Activated T-cell treated with anti-CD3 and anti-CD28 coated beads, Interleukin-2, amount 50 U/mL, for 4 hours (primary cell): ENCODE measurements around the gene AURKAIP1. TPM values are rescaled to one million over a fixed set of nuclear protein-coding genes. Genes with fewer than 3 reads are reported as not detected.

Experiments used
- ATAC-seq, 2 donors: fragments of 200-7000 bp; cut with Tn5 transposase; one replicate each; pipeline ENCODE4 v1.10.0; 2021
- DNase-seq: peaks from one replicate; pipeline ENCODE4 v3.0.0-alpha.2; 2020
- H3K27me3 Mint-ChIP-seq: one replicate; pipeline ENCODE4 v1.8.0; 2021; ENCODE audit warnings: low read depth, mixed read lengths
- H3K36me3 Mint-ChIP-seq: one replicate; pipeline ENCODE4 v1.8.0; 2022; ENCODE audit warnings: mixed read lengths; ENCODE audit not compliant: insufficient read depth
- H3K4me1 Mint-ChIP-seq: one replicate; pipeline ENCODE4 v1.8.0; 2021; ENCODE audit warnings: low read depth, mixed read lengths
- H3K4me3 Mint-ChIP-seq: one replicate; pipeline ENCODE4 v1.8.0; 2021; ENCODE audit warnings: mild to moderate bottlenecking, moderate library complexity, mixed read lengths
- H3K9me3 Mint-ChIP-seq: one replicate; pipeline ENCODE4 v1.8.0; 2021; ENCODE audit warnings: mixed read lengths
- total RNA-seq, 3 donors: library from RNA; stranded (reverse); gene quantifications; one replicate each; pipeline ENCODE4 v1.2.1, GENCODE V29; 2021

Gene AURKAIP1
- total RNA-seq, 3 donors from 2014 or later: 218 to 244 (median 220) TPM

GRCh38 chr1:1366699-1367066, 8.3 kb downstream of the AURKAIP1 start:
- no peaks in the 10 kb centered on the region for H3K9me3 Mint-ChIP-seq
- ATAC-seq (no peak), DNase-seq (no peak)
- H3K4me3 Mint-ChIP-seq: no peak overlapping the region
- H3K4me1 Mint-ChIP-seq: peaks cover 4% of the 10 kb centered on the region
- no peaks in the 10 kb centered on the region for H3K36me3 Mint-ChIP-seq
- H3K27me3 Mint-ChIP-seq: no peaks in the 10 kb centered on the region

DNA sequence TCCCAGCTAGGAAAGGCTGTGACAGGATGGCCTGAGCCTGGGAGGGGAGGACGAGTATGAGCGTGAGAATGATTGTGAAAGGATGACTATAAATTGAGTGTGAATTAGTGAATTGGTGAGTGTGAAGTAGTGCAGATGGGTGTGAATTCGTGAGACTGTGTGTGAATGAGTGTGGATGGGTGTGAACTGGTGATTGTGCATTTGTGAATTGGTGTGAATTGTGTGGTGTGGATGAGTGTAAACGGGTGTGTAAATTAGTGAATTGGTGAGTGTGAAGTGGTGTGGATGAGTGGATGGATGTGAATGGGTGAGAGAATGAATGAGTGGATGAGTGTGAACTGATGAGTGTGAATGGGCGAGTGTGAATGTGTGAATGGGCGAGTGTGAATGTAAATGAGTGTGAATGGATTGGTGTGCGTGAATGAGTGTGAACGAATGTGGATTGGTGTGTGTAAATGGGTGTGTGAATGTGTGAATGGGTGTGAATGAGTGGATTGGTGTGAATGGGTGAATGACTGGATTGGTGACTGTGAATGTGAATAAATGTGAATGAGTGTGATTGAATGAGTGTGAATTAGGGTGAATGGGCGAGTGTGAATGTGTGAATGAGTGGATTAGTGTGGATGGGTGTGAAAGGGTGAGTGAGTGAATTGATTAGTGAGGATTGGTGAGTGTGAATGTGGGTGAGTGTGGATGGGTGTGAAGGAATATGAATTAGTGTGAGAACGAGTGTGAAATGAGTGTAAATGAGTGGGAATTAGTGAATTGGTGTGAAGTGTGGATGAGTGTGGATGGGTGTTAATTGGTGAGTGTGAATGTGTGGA, 8.9 kb downstream of the AURKAIP1 start:
- no peak overlapping the region for H3K4me3 Mint-ChIP-seq
- no peaks in the 10 kb centered on the region for H3K9me3 Mint-ChIP-seq
- no peaks in the 10 kb centered on the region for H3K36me3 Mint-ChIP-seq
- peaks cover under 1% of the 10 kb centered on the region for H3K27me3 Mint-ChIP-seq
- DNase-seq: no peak
- no peak for ATAC-seq
- H3K4me1 Mint-ChIP-seq: peaks cover 4% of the 10 kb centered on the region

- Mint-ChIP-seq H3K9me3 (no peaks in the 10 kb centered on the region), H3K4me3 (no peak overlapping the region), H3K4me1 (peaks cover 2% of the 10 kb centered on the region), H3K36me3 (no peaks in the 10 kb centered on the region), H3K27me3 (peaks cover 5% of the 10 kb centered on the region)
- ATAC-seq (no peak), DNase-seq (no peak)
Measured at GRCh38 chr1:1364266-1364665, 10.7 kb downstream of the AURKAIP1 start.

DNA sequence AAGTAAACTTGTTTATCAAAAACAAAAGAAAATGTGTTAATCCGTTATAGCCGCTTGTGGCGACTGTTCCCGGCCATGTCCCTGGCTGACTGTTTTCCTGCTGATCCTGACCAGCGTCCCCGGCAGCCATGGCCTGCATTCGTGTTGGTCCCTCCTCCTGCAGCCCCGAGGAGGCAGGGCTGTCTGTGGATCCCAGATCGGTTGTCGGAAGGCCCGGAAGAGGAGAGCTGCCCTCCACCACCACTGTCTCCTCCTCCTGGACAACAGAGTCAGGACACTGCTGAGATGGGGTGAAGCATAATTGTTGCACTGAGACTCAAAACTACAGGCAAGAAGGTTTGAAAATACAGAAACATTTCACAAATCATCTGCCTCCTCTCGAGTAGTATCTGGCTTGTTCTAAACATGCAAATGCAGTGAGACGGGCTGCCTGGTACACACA, 13.0 kb downstream of the AURKAIP1 start:
- Mint-ChIP-seq H3K27me3 (peaks cover 19% of the 10 kb centered on the region), H3K4me3 (no peak overlapping the region), H3K36me3 (no peaks in the 10 kb centered on the region), H3K4me1 (peaks cover 7% of the 10 kb centered on the region), H3K9me3 (no peaks in the 10 kb centered on the region)
- ATAC-seq: no peak
- no peak for DNase-seq

GRCh38 chr1:1361233-1361981, 13.6 kb downstream of the AURKAIP1 start:
- H3K9me3 Mint-ChIP-seq: no peaks in the 10 kb centered on the region
- no peaks in the 10 kb centered on the region for H3K36me3 Mint-ChIP-seq
- peaks cover 22% of the 10 kb centered on the region for H3K27me3 Mint-ChIP-seq
- DNase-seq (no peak), ATAC-seq (no peak)
- H3K4me3 Mint-ChIP-seq: no peak overlapping the region
- peaks cover 7% of the 10 kb centered on the region for H3K4me1 Mint-ChIP-seq

GRCh38 chr1:1360506-1361169, 14.4 kb downstream of the AURKAIP1 start:
- Mint-ChIP-seq H3K4me3 (no peak overlapping the region), H3K36me3 (no peaks in the 10 kb centered on the region), H3K4me1 (peaks cover 7% of the 10 kb centered on the region), H3K9me3 (no peaks in the 10 kb centered on the region), H3K27me3 (peaks cover 22% of the 10 kb centered on the region)
- no peak for ATAC-seq
- DNase-seq: no peak

- Mint-ChIP-seq H3K4me3 (no peak overlapping the region), H3K9me3 (no peaks in the 10 kb centered on the region), H3K4me1 (peaks cover 7% of the 10 kb centered on the region), H3K36me3 (no peaks in the 10 kb centered on the region), H3K27me3 (peaks cover 22% of the 10 kb centered on the region)
- no peak for ATAC-seq
- no peak for DNase-seq
Measured at GRCh38 chr1:1359664-1360468, 15.1 kb downstream of the AURKAIP1 start.

- no peak overlapping the region for H3K4me3 Mint-ChIP-seq
Measured at GRCh38 chr1:1359308-1359663, 15.7 kb downstream of the AURKAIP1 start.

DNA sequence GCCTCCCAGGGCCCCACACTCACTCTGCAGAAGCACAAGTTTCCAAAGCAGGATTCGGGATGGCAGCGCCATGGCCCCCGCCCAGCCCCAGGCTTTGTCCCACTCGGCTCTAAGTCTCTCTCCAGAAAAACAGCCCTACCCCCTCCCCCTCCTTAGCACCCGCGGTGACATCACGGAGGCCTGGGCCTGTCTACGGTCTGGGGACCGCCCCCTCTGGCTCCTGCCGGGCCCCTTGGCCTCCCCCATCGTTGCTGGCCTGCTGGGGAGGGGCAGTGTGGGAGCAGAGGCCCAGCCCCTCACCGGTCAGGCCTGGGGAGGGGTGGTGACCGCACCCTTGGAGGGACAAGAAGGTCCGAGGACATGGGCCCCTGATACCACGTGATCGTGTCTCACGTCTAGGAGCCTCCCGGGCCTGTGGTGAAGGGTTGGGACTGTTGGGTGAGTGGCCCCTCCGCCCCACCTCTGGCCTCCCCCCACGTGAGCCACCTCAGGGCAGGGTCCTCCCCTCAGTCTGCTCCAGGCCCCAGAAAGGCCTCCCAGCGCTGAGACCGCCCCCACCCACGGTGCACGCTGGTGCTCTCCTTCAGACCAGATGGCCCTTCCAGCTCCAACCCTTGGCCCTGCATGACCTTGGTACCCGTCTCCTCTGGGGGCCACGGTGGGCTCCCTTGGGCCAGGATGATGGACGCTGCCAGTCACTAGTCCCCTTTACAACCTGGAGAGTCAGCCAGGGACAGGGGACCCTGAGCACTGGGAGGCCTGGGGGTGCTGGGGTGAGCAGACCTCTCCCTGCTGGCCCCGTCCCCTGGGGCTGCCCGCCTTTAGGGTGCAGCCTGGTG, 16.4 kb downstream of the AURKAIP1 start, which contains the start of gene MXRA8:
TSS of gene MXRA8 (minus strand) at position 123 of the 839 bp plus-strand sequence. CDS start at position 72, 51 bp downstream.
- ATAC-seq (peak in 1 of 2 donors; percentile 13), DNase-seq (no peak)
- Mint-ChIP-seq H3K27me3 (peaks cover 26% of the 10 kb centered on the region), H3K4me1 (peaks cover 8% of the 10 kb centered on the region), H3K36me3 (no peaks in the 10 kb centered on the region), H3K9me3 (no peaks in the 10 kb centered on the region), H3K4me3 (no peak within 1 kb of the TSS)

More at GRCh38 chr1:1359308-1359663, 15.7 kb downstream of the AURKAIP1 start:
- Mint-ChIP-seq H3K27me3 (peaks cover 22% of the 10 kb centered on the region), H3K9me3 (no peaks in the 10 kb centered on the region), H3K4me1 (peaks cover 7% of the 10 kb centered on the region), H3K36me3 (no peaks in the 10 kb centered on the region)
- ATAC-seq (peak; percentile 23 to 44), DNase-seq (no peak)

- DNase-seq: no peak
- Mint-ChIP-seq H3K4me3 (no peak overlapping the region), H3K36me3 (no peaks in the 10 kb centered on the region), H3K27me3 (peaks cover 30% of the 10 kb centered on the region), H3K4me1 (peaks cover 9% of the 10 kb centered on the region), H3K9me3 (no peaks in the 10 kb centered on the region)
- no peak for ATAC-seq
Measured at GRCh38 chr1:1357871-1358432, 17.1 kb downstream of the AURKAIP1 start.

DNA sequence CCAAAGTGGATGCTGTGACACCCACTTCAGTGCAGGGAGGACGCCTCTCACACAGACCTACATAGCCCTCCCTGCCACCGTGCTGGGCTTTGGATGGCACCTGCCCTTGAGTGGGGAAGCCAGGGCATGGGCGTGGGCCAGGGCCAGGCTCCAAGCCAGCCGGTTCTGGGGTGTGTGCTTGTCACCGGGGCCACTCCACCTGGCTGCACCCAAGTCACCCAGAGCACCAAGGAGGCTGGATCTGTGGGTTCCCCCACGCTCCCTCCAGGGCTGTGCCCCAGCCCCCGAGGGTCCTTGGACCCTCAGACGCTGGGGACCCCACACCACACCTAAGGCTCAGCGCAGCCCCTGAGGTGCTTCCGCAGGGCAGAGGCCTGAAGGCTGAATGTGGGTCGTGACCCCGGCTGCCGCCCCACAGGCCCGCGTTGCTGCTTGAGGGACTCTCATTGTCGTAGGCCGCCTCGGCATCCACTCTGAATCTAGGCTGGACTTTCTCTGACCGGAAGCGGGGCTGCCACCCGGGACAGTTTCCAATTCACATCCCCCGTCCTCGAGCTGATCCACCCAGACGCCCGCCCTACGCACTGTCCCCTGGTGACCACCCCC, 18.1 kb downstream of the AURKAIP1 start:
- no peak for DNase-seq
- Mint-ChIP-seq H3K36me3 (no peaks in the 10 kb centered on the region), H3K9me3 (no peaks in the 10 kb centered on the region), H3K4me3 (no peak overlapping the region), H3K4me1 (peaks cover 18% of the 10 kb centered on the region), H3K27me3 (peaks cover 40% of the 10 kb centered on the region)
- ATAC-seq: no peak

- H3K4me3 Mint-ChIP-seq: no peak overlapping the region
Measured at GRCh38 chr1:1356166-1356795, 18.7 kb downstream of the AURKAIP1 start.

More at GRCh38 chr1:1356166-1356795, 18.7 kb downstream of the AURKAIP1 start:
- DNase-seq (no peak), ATAC-seq (no peak)
- peaks cover 40% of the 10 kb centered on the region for H3K27me3 Mint-ChIP-seq
- H3K36me3 Mint-ChIP-seq: no peaks in the 10 kb centered on the region
- no peaks in the 10 kb centered on the region for H3K9me3 Mint-ChIP-seq
- H3K4me1 Mint-ChIP-seq: peaks cover 18% of the 10 kb centered on the region
